CD4-positive, alpha-beta T cell treated with Interleukin-15 for 1 hour (primary cell): Measurements from ENCODE around the gene CHTF18.
"Not testable (repeated sequence)": the region's sequence is repeated elsewhere in the genome, so short reads cannot be mapped to it uniquely, and the experiment has no call there.

Source experiments
- DNase-seq: peaks from one replicate; pipeline ENCODE4 v3.0.0-alpha.2; 2020

Gene CHTF18

GRCh38 chr16:760545-761343 lies 27.7 kb upstream of the CHTF18 start, which contains the start of gene MSLN:
Gene MSLN, plus strand, starts transcription at chr16:760734. Its CDS starts 1,947 bp downstream, at chr16:762681.
- DNase-seq: no peak

DNA sequence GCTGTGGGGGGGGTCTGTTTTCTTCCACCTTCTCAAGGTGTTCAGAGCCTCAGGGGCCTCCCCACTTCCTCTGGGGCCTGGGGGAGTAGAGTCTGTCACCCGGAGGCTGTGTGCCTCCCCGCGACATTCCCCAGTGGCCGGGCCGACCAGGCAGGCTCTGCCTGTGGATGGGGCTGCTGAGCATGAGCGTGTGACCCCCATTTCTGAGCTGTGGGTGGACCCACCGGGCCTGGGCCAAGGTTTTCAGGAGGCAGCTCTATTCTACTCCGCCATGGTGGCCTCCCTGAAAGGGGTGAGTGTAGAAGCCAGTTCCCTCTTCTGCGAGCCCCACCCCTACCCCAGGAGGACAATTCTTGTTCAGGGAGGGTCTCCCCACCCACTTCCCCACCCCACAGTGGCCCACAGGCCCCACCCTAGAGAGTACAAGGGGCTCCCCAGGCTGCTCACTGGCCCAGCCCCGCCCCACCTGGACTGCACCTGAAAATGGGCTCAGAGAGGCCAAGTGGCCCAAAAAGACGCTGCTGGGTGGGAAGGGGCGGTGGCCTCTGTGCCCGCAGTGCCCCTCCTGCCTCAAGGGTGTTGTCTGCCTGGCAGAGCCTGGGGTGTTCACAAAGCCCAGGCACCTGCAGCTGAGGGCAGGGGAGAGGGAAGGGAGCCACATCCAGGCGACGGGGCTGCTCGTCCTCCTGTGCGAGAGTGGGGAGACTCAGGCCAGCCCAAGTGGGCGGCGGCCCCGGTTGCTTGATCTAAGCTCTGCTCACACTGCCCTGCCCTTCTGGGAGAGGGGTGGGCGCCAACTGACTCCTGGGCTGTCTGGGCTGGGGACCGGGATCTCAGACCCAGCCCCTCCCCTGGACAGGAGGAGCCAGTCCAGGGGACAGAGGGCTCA lies 26.6 kb upstream of the CHTF18 start:
- no peak for DNase-seq

- DNase-seq: no peak
Observed at GRCh38 chr16:762595-763268, 25.7 kb upstream of the CHTF18 start.

GRCh38 chr16:763369-764183 lies 24.8 kb upstream of the CHTF18 start:
- no peak for DNase-seq

- DNase-seq: no peak
Observed at GRCh38 chr16:764184-764750, 24.2 kb upstream of the CHTF18 start.

DNA sequence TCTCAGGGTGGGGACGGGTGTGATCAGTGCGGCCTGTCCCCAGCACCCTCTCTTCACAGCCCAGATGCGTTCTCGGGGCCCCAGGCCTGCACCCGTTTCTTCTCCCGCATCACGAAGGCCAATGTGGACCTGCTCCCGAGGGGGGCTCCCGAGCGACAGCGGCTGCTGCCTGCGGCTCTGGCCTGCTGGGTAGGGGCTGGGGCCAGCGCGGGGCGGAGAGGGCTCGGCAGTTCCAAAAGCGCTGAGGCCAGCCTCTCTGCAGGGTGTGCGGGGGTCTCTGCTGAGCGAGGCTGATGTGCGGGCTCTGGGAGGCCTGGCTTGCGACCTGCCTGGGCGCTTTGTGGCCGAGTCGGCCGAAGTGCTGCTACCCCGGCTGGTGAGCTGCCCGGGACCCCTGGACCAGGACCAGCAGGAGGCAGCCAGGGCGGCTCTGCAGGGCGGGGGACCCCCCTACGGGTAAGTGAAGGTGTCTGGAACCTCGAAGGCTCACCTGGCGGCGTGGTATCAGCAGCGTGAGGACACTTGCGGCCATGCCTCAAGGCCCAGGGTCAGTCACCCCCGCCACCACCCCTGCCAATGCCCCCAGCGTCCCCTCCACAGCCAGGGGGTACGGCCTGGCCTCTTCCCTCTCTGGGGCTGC lies 23.5 kb upstream of the CHTF18 start:
- DNase-seq: no peak

- no peak for DNase-seq
Observed at GRCh38 chr16:765488-765865, 22.9 kb upstream of the CHTF18 start.

- DNase-seq: no peak
Observed at GRCh38 chr16:766008-766819, 22.2 kb upstream of the CHTF18 start.

- no peak for DNase-seq
Observed at GRCh38 chr16:766820-767640, 21.4 kb upstream of the CHTF18 start.

- DNase-seq: no peak
Observed at GRCh38 chr16:767743-768235, 20.6 kb upstream of the CHTF18 start.

DNA sequence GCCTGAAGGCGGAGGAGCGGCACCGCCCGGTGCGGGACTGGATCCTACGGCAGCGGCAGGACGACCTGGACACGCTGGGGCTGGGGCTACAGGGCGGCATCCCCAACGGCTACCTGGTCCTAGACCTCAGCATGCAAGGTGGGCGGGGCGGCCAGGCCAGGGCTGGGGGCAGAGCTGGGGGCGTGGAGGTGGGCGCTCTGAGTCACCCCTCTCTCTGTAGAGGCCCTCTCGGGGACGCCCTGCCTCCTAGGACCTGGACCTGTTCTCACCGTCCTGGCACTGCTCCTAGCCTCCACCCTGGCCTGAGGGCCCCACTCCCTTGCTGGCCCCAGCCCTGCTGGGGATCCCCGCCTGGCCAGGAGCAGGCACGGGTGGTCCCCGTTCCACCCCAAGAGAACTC lies 20.0 kb upstream of the CHTF18 start:
- no peak for DNase-seq

DNA sequence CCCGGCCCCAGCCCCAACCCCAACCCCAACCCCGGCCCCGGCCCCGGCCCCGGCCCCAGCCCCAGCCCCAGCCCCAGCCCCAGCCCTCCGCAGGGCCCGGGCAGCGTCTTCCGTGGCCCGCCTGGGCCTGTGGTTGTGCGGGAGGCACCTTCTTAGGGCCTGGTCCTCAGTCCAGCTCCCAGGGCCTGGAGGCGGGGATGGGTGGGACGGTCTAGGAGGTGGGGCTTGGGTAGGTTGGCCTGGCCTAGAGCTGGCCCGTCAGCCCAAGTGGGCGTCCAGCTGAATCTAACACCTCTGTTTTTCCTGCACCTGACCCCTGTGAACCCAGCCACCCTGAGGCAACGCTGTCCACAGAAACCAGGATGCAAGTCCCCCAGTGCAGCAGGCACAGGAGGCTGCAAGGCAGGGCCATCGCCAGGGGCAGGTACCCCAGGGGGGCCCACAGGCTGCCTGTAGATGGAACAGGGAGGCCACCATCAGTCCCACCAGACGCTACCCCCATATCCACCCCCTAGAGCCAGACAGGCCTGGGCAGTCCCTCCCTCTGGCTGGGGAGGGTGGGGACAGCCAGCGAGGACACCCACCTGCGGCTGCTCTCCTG lies 19.1 kb upstream of the CHTF18 start:
- DNase-seq: no peak

- no peak for DNase-seq
Observed at GRCh38 chr16:769934-770333, 18.5 kb upstream of the CHTF18 start.

GRCh38 chr16:770411-770810 lies 18.0 kb upstream of the CHTF18 start:
- DNase-seq: no peak

DNA sequence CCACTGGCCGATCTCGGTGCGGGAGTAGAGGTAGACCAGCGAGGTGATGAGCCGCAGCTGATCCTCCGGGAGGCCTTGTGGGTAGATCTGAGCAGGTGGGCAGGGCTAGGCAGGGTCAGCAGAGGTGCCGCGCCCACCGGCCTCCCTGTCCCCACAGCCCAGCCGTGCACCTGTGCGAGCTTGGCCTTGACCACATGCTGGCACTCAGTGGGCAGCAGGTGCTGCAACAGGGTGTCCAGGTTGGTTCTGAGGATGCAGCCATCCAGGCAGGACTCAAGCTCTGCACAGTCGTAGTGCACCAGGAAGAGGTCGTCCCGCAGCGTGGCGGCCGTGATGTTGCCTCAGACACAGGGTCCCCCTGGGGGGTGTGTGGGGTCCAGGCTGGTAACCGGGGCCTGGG lies 15.5 kb upstream of the CHTF18 start:
- DNase-seq: no peak

- no peak for DNase-seq
Observed at GRCh38 chr16:774086-775001, 14.1 kb upstream of the CHTF18 start.

DNA sequence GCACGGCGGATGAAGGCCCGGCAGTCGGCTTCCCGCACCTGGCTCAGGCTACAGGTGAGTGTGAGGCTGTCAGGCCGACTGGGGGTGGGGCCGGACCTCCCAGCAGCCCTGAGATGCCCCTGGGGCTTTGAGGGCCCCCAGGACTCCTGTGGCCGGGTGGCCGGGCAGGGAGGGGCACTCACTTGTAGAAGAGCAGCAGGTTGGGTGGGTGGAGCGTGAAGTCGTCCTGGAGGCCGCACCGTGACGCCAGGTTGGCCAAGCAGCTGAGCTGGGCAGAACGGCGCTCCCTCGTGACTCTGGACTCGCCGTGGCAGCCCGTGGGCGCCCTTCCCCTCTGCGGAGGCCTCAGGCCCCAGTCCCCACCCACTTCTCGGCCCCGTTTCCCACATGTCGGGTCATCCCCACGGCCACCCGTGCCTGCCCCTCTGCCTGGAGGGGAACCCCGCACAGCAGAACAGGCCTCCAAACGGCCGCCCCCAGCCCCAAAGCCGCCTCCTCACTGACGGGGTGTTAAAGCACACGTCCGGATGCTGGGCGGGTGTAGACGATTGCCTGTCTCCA lies 13.1 kb upstream of the CHTF18 start:
- no peak for DNase-seq

DNA sequence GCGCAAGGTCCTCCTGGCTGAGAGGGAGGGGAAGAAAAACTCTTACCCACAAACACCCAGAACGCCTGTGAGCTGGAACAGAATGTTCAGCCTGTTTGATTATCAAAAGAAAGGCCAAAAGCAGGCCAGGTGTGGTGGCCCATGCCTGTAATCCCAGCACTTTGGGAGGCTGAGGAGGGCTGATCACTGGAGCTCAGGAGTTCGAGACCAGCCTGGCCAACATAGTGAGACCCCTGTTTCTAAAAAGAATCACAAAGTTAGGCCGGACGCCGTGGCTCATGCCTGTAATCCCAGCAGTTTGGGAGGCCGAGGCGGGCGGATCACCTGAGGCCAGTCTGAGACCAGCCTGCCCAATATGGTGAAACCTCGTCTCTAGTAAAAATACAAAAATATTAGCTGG lies 12.1 kb upstream of the CHTF18 start:
- not testable (repeated sequence) for DNase-seq
